Ishikawa (cell line): Measurements from ENCODE around the gene ABCC5.

Source experiments
- CEBPB ChIP-seq: IDR thresholded peaks from 2 replicates; pipeline ENCODE4 v1.6.1; 2012
- CREB1 ChIP-seq: IDR thresholded peaks from 2 replicates; pipeline ENCODE4 v1.6.1; 2012; ENCODE audit warnings: low read depth
- EGR1 ChIP-seq: IDR thresholded peaks from 2 replicates; pipeline ENCODE4 v1.6.1; 2012
- EP300 ChIP-seq: IDR thresholded peaks from 2 replicates; pipeline ENCODE4 v1.6.1; 2012; ENCODE audit warnings: borderline replicate concordance
- FOXM1 ChIP-seq: IDR thresholded peaks from 2 replicates; pipeline ENCODE4 v1.6.1; 2012; ENCODE audit warnings: low read depth, borderline replicate concordance
- MAX ChIP-seq: IDR thresholded peaks from 2 replicates; pipeline ENCODE4 v1.6.1; 2012
- NFIC ChIP-seq: IDR thresholded peaks from 2 replicates; pipeline ENCODE4 v1.6.1; 2012
- RAD21 ChIP-seq: IDR thresholded peaks from 2 replicates; pipeline ENCODE4 v1.6.1; 2012; ENCODE audit warnings: low read depth
- REST ChIP-seq: IDR thresholded peaks from 2 replicates; pipeline ENCODE4 v1.6.1; 2012; ENCODE audit warnings: low read depth, mild to moderate bottlenecking
- TAF1 ChIP-seq: IDR thresholded peaks from 2 replicates; pipeline ENCODE4 v1.6.1; 2012; ENCODE audit warnings: low read depth, mild to moderate bottlenecking
- TCF12 ChIP-seq: IDR thresholded peaks from 2 replicates; pipeline ENCODE4 v1.6.1; 2012; ENCODE audit warnings: low read depth
- TEAD4 ChIP-seq: IDR thresholded peaks from 2 replicates; pipeline ENCODE4 v1.6.1; 2012
- USF1 ChIP-seq: IDR thresholded peaks from 2 replicates; pipeline ENCODE4 v1.6.1; 2012
- YY1 ChIP-seq: IDR thresholded peaks from 2 replicates; pipeline ENCODE4 v1.6.1; 2012; ENCODE audit warnings: low read depth
- ZBTB7A ChIP-seq: IDR thresholded peaks from 2 replicates; pipeline ENCODE4 v1.6.1; 2012; ENCODE audit warnings: low read depth

Gene ABCC5

GRCh38 chr3:183911087-183911486 is 106.6 kb downstream of the ABCC5 start:
- TF ChIP-seq NFIC (no peak), TEAD4 (no peak), CREB1 (no peak), REST (no peak), EGR1 (no peak), TCF12 (no peak), RAD21 (no peak), CEBPB (no peak), YY1 (no peak)

GRCh38 chr3:183909030-183909600 is 108.6 kb downstream of the ABCC5 start:
- TF ChIP-seq TCF12 (no peak), NFIC (no peak), FOXM1 (no peak), YY1 (no peak), TAF1 (no peak), ZBTB7A (no peak)

- no peak for TF ChIP-seq CEBPB
- TF ChIP-seq YY1 = no peak
- TF ChIP-seq MAX = no peak
- TF ChIP-seq EP300 = no peak
- TF ChIP-seq EGR1 = no peak
- no peak for TF ChIP-seq TCF12
- no peak for TF ChIP-seq CREB1
- TF ChIP-seq FOXM1 = no peak
- no peak for TF ChIP-seq TEAD4
- no peak for TF ChIP-seq RAD21
- no peak for TF ChIP-seq ZBTB7A
- no peak for TF ChIP-seq USF1
- no peak for TF ChIP-seq REST
- no peak for TF ChIP-seq TAF1
- TF ChIP-seq NFIC = no peak
Observed at GRCh38 chr3:183907911-183908331, 109.8 kb downstream of the ABCC5 start.

- TF ChIP-seq EGR1 (no peak), TCF12 (no peak), USF1 (no peak), CREB1 (no peak), MAX (no peak), EP300 (no peak), YY1 (no peak), RAD21 (no peak), NFIC (no peak), TEAD4 (no peak), TAF1 (no peak), ZBTB7A (no peak), REST (no peak), CEBPB (no peak), FOXM1 (no peak)
Observed at GRCh38 chr3:183907176-183907575, 110.5 kb downstream of the ABCC5 start.
